NCI-H146 treated with DMSO at 0.1 percent for 48 hours (cell line): ENCODE results near the gene C21orf91.
"Not testable (repeated sequence)": the region's sequence is repeated elsewhere in the genome, so short reads cannot be mapped to it uniquely, and the experiment has no call there.

Experiments used
- DNase-seq: peaks from one replicate; lab custom pipeline; 2025; ENCODE audit not compliant: unreplicated experiment; lab: John Stamatoyannopoulos, UW

The C21orf91 gene

DNA sequence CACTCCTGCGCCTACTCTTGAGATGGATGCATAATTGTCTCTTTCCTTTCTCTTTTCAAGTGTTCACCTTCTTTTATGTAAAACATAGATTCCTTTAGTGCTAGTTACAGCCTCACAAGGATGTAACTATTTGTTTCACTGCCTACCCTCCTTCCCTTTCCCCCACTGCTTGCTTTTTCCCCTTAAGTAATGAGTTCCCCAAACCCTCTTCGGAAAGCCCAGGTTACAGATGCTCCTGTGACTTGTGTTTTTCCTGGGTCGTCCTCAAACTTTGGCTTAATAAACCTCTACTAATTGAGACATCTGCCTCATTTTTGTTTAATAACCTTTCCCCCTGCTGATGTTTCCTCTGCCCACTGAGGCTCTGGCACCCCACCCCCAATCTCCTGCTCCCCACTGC, 39.2 kb downstream of the C21orf91 start:
- DNase-seq = no peak

DNA sequence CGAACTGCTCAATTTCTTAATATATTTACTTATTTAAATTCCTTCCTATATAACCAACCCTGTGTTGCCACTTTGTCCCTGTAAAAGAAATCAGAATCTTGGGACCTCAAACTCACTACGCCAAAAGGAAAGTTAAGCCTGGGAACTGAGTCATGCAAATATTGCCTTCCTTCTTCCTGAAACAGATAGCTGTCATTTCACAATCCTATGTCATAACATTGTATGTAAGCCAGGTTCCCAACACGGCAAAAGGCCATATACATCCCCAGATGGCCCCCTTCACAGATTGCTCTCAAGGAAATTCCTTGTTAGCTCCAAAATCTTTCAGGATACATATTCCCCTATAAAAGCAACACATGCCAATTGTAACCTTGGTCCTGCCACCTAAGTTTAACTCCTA, 39.7 kb downstream of the C21orf91 start:
- DNase-seq = no peak

DNA sequence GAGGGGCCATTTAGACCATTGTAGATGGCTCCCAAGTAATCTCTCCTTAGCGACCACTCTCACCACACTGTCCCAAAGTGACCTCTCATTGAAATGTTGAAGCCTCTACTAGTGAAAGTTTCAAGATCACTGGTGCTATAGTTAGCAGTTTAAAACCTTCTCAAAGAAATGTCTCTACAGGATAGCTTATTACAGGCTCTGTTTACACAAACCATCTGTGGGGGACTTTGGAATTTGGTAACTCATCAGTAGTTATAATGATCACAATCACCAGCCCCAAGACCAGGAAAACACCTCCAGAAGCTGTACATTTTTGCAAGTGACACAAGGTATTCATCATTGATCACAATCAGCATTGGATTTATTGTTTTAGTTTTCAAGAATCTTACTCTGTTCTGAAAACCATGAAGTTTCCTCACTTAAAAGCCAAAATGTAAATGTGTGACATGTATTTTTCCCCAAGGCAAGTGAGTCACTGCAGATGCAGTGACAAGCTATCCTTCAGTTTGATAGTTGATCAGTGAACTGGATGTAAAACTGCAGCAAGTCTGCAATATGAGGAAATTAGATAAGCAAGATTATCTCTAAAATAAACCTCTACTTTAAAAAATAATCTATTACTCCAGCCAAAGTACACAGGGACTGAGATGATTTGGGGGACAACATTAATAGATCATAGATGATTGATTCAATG, 41.9 kb downstream of the C21orf91 start:
- no peak for DNase-seq

DNA sequence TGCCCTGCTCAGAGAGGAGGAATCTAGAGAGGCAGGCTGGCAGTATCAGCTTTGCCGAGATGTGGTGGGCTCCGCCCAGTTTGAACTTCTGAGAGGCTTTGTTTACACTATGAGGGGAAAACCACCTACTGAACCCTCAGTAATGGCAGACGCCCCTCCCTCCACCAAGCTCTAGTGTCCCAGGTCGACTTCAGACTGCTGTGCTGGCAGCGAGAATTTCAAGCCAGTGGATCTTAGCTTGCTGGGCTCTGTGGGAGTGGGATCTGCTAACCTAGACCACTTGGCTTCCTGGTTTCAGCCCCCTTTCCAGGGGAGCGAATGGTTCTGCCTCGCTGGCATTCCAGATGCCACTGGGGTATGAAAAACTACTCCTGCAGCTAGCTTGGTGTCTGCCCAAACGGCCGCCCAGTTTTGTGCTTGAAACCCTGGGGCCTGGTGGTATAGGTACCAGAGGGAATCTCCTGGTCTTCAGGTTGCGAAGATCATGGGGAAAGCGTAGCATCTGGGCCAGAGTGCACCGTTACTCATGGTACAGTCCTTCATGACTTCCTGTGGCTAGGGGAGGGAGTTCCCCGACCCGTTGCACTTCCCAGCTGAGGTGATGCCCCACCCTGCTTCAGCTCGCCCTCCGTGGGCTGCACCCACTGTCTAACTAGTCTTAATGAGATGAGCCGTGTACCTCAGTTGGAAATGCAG, 43.6 kb downstream of the C21orf91 start:
- DNase-seq = no peak

DNA sequence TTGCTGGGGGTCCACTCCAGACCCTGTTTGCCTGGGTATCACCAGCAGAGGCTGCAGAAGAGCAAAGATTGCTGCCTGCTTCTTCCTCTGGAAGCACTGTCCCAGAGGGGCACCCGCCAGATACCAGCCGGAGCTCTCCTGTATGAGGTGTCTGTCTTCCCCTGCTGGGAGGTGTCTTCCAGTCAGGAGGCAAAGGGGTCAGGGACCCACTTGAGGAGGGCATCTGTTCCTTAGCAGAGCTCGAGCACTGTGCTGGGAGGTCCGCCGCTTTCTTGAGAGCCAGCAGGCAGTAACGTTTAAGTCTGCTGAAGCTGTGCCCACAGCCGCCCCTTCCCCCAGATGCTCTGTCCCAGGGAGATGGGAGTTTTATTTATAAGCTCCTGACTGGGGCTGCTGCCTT, 44.1 kb downstream of the C21orf91 start:
- not testable (repeated sequence) for DNase-seq

DNA sequence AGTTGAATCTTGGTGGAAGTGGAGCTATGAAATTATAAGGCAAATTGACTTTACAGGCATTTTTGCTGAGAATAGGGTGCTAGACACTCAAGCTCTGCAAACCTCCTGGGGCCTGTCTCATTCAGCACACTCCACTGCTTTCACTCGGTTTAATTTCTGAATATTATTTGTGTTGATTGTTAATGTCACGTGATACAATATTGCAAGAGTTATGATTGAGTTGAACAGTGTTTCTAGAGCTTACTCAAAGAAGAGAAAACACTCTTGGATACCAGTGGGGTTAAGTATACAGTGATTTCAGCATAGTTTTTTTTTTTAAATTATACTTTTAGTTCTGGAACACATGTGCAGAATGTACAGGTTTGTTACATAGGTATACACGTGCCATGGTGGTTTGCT, 49.7 kb downstream of the C21orf91 start:
- no peak for DNase-seq

DNA sequence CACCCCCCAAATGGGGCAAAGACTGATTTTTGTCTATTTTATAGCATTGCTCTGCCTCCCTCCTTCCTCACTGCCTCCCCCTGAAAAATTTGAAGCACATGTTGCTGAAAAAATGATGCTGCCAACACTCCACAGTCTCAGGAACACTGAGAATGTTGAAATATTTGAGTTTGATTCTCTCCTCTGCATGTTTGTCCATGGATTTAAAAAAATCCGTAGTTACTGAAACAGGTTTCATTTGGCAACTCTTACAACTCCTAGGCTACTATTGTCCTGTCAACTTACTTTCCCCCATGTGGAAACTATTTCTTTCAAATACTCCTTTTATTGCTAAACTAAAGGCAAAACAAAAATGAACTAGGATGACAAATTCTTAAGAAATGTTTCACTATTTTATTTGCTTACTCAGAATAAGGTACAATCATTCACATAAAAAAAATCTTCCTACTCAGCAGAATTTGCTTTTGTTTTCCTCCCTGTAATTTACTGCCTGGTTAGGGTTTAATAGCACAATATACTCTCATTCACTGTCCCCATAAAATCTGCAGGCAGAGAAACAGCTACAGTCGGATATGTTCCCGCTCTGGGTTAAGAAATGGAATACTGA, 50.2 kb downstream of the C21orf91 start:
- no peak for DNase-seq

DNA sequence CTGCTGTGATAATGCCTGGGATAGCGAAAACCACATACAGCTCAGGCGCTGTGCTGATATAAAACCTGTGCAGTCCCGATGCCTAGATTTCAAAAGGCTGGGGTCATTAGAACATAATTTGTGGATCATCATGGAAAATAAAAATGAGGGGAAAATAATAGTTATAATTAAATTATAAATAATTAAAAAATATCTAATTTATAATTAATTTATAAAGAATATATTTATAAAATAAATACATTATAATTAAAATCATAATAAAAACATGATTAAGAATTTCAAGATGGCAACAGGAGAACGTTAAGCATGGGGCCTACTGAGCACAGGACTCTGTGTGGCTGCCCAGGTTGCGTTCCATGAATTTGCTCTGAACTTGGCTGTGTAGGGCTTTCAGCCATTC, 53.9 kb downstream of the C21orf91 start:
- DNase-seq = no peak

DNA sequence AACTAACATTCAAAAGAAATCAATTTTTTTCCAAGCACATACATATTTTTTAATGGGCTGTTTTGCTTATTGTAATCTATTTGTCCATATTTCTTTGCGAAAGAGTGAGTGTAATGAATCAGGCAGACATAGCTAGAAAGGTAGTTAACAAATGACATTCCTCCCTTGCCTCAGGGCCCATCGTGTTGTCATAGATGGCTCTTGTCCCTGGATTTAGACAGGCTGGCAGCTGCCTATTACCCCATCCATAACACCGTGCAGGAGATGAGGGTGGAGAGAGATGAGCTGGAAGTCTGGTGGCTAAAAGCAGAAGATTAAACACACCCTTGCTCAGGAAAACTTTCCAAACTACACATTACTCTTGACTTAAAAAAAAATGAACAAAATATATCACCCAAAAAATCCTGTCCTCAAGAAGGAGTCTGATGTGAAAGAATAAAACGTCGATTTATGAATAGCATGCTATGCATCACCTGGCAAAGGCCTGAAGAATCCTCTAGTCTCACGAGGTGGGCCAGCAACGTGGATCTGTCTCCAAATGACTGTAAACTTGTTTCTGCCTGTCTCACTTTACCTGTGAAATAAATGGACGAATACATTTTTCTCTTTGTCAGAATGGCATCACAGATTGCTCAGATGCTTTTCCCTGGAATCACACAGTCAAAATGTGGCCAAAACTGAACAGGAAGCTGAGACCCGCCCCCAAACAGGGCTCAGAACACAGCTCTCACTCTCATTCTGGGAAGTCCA, 55.7 kb downstream of the C21orf91 start:
- no peak for DNase-seq

DNA sequence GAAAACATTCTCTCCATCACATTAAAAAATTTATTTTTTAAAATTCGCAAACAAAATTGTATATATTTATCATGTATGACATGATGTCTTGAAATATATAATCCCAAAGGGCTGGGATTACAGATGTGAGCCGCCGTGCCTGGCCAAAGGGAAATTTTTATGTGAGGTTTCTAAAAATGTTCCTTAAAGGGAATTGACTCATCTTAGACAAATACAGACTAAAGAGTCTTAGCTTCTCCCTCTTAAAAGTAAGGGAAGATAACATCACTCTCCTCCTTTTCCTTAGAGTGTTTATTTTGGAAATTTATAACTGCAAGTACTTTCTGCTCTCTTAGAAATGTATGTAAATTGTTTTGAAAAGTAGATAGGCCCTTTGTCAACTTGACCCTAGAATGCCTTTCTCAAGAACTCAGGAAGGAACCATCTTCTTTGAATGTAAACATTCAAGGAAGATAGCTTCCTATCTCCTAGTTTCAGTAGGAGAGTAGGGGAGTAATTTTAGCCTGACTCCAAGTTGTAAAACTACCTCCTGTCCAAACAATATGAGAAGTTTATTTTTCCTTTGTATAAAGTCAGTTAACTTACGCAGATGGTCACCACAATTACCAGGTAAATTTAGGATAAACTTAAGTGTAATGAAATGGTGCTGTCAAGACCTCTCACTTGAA, 59.5 kb downstream of the C21orf91 start:
- DNase-seq = no peak

DNA sequence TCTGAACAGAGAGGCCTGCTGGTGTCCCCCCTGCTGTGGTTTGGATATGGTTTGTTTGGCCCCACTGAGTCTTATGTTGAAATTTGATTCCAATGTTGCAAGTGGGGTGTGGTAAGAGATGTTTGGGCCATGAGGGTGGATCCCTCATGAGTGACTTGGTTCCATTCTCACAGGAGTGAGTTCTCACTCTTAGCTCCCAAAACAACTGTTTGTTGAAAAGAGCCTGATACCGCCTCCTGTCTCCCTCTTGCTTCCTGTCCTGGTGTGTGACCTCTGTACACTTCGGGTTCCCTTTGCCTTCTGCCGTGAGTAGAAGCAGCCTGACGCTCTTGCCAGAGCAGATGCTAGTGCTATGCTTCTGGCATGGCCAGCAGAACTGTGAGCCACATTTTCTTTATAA, 60.5 kb downstream of the C21orf91 start:
- DNase-seq = no peak

DNA sequence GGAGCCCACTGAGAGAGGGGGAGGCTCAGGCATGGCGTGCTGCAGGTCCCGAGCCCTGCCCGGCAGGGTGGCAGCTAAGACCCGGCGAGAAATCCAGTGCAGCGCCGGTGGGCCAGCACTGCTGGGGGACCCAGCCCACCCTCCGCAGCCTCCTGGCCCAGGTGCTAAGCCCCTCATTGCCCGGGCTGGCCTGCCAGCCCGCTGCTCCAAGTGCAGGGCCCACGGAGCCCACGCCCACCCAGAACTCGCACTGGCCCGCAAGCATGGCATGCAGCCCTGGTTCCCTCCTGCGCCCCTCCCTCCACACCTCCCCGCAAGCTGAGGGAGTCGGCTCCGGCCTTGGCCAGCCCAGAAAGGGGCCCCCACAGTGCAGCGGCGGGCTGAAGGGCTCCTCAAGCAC, 61.5 kb downstream of the C21orf91 start:
- no peak for DNase-seq

DNA sequence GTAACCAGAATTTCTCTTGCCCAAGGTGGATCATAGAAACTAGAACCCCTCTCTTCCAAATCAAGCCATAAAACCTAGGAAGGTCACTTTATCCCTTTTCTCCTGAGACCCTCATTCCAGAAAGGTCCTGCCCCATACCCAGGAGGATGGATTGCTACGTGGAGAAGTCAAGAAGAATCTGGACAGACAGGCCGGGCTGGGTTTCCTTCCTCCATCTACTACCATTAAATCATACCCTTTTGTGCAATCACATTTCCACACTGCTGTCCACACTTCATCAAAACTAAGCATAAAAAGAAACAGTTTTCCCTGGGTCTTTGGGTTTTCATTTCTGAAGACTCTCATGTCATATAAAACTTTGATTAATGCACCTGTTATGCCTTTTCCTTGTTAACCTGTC, 65.4 kb downstream of the C21orf91 start:
- no peak for DNase-seq

DNA sequence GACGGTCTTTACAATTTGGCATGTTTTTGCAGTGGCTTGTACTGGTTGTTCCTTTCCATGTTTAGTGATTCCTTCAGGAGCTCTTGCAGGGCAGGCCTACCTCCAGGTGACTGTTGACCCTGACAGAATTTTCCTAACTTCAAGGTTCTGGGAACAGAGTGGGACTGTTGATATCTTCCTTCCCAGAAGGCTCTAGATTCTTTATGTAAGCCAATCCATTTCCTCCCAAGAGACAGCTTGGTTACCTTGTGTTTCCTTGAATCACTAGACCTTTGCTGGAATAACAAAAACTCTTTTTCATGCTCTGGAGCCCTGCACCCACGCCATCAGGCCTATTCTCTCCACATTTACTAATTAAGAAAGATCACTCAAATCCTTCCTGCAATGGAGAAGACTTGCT, 67.0 kb downstream of the C21orf91 start:
- DNase-seq = no peak

DNA sequence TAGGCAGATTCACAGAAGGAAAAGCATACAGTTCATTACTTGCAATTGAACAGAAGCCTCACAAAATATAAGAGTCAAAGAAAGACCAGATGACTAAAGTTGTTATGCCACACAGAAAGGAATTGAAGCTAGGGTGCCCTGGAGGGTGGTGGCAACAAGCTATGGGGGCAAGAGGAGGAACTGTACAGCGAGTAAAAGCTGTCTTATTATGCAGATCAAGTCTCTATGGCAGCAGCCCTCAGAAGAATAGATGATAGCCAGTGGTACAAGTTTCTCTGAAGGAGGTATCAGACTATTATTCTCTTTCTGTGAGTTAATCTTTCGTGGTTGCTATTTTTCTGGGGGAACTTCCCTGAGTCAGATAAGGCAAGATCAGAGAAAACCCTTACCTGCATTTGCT, 72.2 kb downstream of the C21orf91 start:
- DNase-seq = no peak

DNA sequence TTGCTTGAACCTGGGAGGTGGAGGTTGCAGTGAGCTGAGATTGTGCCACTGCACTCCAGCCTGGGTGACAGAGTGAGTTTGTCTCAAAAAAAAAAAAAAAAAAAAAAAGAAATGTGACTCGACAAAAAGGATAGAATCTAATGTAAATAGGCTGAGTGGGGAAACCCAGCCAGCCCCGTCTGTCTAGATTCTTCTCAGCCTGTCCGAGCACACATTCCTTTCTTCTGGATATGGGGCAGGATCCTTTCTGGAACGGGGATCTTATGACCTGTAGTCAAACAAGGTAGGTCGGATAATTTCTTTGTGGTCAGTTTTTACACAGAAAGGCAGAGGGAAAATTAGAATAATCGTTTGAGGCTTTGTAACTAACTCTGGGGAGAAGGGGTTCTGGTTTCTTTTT, 74.1 kb downstream of the C21orf91 start:
- no peak for DNase-seq

DNA sequence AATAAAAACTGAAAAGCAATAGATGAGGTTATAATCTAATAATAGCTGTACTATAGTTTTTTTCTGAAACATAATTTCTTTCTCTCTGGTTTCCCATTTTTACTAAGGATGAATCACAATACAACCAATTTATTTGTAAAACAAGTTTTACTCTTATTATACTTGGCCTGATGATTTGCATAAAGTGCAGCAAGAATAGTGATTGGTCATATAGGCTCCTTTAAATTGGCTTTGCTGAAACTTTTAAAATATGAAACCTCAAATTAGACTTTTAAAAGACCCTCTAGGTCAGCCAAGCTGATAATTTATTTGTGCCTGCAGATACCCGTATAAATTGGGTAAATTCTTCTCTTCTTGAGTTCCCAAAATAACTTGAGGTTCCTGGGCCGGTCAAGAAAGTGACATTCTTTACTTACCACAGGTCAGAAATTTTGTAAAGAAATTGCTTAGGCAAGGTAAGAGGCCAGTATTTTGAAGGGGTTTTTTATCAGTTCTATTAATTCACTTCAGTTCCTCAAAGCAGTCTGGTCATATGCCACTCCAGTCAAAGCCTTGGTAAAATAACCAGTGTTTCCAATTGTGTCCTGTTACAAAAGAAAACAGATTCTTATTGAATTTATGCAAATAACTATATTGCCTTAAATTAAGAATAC, 76.1 kb downstream of the C21orf91 start:
- DNase-seq = no peak

DNA sequence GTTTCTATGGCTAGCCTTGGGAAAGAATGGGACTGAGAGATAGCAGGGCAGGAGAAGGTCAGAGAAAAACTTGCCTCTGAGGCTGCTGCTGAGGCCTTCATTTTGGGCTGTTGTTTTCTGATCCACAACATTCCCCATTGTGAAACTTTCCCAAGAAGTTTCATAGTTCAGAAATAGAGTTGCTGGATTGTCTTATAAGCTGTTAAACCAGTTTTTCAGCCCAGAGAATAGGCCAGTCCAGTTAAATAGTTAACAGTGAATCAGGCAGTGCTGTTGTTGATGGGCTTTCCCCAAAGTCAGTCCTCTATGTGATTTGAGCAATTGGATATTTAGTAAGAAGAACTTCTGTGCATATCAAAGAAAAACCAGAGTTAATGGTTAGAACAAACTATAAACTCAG, 77.0 kb downstream of the C21orf91 start:
- DNase-seq = no peak
